ENCODE results near the gene NCOR1.

DNA sequence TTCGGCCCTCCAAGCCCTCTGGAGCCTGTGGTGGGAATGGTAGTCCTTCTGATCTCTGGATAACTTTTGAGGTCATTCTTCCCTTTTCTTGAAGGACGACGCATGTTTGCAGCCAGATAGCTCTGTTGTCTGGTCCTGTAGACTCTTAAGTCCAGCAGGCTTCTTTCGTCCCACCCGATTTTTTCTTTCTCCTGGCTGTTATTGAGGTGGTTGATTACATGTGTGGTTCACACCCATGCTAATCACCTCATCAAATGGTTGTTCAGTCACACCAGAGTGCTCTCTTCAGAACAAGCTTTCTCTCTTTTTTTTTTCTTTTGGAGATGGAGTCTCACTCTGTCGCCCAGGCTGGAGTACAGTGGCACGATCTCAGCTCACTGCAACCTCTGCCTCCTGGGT lies 32.3 kb upstream of the NCOR1 start:
- TF ChIP-seq CEBPB (tag; IDR thresholded peaks at IDR 0.05) (no peak), POLR2AphosphoS5 (IDR thresholded peaks at IDR 0.05; ENCODE audit: control insufficient read depth, insufficient read depth, low read depth, low read length) (no peak)
